ENCODE results near the gene ATRX.
"Not testable (repeated sequence)": the region's sequence is repeated elsewhere in the genome, so short reads cannot be mapped to it uniquely, and the experiment has no call there.

The ATRX gene

DNA sequence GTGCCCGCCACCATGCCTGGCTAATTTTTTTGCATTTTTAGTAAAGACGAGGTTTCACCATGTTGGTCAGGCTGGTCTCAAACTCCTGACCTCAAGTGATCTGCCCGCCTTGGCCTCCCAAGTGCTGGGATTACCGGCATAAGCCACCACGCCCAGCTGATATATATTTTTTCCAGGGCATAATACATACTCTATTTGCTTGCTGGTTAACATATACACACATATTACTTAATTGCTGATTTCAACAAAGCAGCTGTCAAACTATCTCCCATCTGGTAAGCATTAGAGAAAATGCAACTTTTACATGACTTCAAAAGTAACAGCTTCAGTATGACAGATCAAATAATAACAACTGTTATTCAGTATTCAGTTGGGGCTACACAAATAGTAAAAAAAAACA is 164.6 kb downstream of the ATRX start:
- DNase-seq = not testable (repeated sequence)

DNA sequence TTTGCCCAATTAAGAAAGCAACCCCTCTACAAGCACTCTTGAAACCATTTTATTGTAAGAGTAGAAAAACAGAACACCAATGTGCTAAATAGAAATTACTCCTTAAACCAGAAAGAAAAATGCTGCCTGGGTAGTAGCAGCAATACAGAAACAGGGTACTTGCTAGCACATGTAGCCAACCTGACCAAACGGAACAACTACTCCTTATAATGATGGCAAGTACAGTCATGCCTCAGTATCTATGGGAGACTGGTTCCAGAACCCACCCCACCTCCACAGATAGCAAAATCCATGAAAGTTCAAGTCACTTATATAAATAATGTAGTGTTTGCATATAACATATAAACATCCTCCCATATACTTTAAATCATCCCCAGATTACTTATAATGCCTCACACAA is 168.8 kb downstream of the ATRX start:
- DNase-seq = no peak

DNA sequence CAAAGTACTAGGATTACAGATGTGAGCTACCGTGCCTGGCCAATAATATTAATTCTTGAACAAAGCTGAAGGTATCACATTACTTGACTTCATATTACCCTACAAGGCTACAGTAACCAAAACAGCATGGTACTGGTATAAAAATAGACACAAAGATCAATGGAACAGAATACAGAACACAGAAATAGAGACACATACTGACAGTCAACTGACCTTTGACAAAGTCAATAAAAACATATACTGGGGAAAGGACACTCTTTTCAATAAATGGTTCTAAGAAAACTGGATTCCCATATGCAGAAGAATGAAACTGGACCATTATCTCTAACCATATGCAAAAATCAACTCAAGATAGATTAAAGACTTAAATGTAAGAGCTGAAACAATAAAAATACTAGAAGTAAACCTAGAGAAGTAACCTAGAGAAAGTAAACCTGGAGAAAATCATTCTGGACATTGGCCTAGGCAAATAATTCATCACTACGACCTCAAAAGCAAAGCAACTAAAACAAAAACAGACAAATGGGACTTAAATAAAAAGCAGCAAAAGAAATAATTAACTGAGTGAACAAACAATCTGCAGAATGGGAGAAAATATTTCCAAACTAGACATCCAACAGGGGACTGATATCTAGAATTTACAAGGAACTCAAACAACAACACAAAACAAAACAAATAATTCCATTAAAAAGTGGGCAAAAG is 182.2 kb downstream of the ATRX start:
- no peak for DNase-seq

DNA sequence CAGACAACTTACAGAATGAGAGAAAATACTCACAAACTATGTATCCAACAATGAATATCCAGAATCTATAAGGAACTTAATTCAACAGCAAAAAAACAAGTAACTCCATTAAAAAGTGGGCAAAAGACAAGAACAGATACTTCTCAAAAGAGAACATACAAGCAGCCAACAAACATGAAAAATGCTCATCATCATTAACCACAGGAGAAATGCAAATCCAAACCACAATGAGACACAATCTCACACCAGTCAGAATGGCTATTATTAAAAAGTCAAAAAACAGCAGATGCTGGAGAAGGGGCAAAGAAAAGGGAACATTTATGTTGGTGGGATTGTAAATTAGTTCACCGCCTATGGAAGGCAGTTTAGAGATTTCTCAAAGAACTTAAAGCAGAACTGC is 188.5 kb downstream of the ATRX start:
- DNase-seq = no peak

DNA sequence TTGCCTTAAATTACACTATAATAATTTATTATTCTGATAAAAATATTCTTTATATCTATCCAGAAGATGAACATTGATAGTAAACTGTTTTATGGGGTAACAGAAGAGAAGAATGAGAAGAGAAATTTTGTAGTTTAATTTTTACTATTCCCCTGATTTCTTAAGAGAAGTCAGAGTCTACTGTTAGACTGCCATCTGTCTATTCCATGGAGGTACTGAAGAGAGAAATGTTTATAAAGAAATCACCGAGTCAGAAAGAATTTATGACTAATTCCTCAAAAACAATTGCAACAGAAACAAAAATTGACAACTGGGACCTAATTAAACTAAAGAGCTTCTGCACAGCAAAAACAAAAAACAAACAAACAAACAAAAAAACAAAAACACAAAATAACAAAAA is 188.9 kb downstream of the ATRX start:
- no peak for DNase-seq

DNA sequence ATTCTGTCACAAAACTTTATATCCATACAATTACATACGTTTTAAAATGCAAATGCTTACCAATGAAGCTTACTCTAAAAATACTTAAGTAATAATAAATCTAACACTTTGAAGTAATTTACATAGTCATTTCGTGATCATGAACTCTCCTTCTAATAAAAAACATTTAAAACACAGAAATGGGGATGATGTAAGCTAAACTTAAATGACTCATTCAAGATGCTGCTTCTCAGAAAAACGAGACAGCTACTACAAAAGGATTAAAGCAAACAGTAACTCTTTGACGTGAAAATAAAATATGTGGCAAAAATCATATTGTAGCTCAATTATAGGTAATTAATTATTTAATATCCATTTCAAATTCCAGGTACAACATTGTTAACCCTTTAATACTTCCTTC is 190.2 kb downstream of the ATRX start:
- DNase-seq = no peak

DNA sequence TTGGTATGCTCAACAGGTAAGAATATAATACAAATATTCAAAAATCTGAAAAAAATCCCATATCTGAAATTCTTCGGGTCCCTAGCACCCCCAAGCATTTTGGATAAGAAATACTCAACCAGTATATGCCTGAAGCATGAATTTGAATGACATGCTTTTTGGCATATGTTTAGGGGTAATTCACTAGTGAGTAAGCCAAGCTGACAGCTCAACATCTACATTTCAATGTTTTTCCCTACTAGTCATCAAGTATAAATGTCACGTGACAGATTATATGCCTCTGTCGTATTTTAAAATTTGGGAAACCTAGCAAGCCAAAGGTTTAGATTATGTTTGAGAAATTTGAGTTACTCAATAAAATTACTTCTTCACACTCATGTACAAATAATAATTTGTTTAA is 213.7 kb downstream of the ATRX start:
- DNase-seq = no peak

DNA sequence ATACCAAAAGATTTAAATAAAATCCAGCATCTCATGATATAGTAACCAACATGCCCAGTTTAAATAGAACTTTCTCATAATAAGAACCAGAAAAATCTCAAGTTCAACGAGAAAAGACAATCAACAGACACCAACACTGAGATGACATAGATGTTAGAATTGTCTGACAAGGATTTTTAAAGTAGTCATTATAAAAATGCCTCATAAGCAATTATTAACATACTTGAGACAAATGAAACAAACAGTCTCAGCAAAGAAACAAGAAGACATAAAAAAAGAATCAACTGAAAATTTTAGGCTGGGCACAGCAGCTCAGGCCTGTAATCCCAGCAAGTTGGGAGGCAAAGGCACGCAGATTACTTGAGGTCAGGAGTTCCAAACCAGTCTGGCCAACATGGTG is 220.7 kb downstream of the ATRX start:
- no peak for DNase-seq

DNA sequence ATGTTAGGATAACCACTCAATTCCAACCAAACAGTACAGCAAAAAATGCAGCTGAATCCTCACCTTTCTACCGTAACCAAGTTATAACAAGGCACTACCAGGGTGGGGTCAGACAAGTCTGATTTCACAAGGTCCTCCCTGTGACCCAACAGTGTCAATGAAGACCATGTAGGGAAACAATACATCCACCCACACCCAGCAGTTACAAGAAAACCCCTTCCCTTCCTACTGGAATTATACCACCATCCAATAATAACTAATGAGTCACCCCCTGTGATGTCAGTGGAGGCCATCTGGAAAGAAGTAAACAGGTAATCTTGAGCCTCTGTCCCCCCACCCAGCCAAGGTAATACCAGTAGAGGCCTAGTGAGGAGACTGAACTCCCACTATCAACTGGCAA is 221.2 kb downstream of the ATRX start:
- DNase-seq = no peak

DNA sequence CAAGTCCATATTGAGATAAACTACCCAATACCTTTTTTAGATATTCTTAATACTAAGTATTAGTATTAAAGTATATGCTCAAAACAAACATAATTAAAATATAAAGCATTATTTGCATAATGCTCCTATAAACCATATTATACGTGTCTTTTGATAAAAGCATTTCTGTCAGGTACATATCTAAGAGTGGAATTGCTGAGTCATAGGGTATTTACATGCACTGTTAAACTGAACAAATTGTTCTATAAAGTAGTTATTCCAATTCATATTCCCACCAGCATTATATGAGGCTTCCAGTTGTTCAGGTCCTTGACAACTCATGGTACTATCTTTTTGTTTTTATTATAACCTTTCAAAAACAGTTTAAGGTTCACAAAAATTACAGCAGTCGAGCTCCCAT is 224.6 kb downstream of the ATRX start:
- no peak for DNase-seq

DNA sequence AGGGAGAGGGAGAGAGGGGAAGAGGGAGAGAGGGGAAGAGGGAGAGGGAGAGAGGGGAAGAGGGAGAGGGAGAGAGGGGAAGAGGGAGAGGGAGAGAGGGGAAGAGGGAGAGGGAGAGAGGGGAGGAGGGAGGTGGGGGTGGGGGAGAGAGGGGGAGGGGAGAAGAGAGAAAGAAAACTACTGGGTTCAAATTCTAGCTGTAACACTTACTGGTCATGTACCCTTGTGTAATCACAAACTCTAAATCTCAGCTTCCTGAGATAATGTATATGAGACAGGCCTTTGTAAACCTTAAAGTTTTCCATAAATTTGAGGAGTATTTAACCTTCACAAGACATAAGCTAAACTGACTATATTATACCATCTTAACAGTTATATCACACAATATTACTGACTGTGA is 229.7 kb downstream of the ATRX start:
- no peak for DNase-seq

DNA sequence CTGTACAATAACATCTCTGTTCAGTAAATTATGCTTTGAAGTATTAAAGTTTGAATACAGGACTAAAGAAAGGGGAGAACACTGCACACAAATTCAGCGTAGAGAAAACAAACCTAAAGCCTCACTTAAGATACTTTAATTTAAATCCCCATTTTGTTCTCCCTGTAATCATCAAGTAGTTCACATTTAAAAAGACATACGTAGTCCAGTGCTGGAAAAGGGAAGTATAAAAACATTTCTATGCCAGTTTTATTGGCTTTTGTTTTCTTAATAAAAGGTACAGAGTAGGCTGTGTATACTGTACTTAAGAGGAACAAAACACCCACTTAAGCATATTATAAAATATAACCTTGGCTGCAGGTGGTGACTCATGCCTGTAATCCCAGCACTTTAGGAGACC is 237.3 kb downstream of the ATRX start:
- no peak for DNase-seq

DNA sequence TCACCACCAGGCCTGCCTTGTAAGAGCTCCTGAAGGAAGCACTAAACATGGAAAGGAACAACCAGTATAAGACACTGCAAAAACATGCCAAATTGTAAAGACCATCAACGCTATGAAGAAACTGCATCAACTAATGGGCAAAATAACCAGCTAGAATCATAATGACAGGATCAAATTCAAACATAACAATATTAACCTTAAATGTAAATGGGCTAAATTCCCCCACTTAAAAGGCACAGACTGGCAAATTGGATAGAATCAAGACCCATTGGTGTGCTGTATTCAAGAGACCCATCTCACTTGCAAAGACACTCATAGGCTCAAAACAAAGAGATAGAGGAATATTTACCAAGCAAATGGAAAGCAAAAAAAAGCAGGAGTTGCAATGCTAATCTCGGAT is 246.2 kb downstream of the ATRX start:
- DNase-seq = not testable (repeated sequence)

DNA sequence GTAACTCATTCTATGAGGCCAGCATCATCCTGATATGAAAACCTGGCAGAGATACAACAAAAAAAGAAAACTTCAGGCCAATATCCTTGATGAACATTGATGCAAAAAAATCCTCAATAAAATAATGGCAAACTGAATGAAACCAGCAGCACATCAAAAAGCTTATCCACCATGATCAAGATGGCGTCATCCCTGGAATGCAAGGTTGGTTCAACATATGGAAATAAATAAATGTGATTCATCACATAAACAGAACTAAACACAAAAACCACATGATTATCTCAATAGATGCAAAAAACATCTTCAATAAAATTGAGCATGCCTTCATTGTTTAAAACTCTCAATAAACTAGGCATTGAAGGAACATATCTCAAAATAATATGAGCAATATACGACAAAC is 254.8 kb downstream of the ATRX start:
- not testable (repeated sequence) for DNase-seq

DNA sequence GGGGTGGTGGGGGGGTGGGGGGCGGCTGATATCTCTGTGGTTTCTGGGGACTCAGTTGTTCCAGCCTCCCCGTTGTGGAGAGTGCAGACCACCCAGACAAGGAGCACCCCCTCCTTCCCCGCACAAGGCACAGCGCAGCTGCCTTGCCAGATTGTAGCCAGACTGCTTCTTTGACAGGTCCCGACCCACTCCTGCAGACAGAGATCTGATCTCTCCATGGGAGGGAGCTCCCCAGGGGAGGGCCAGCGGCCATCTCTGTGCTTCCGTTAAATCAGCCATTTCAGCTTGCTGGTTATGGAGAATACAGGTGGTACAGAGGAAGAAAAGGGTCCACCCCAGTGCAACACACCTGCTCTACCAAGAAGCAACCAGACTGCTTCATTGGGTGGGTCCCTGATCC is 258.0 kb downstream of the ATRX start:
- DNase-seq = no peak

DNA sequence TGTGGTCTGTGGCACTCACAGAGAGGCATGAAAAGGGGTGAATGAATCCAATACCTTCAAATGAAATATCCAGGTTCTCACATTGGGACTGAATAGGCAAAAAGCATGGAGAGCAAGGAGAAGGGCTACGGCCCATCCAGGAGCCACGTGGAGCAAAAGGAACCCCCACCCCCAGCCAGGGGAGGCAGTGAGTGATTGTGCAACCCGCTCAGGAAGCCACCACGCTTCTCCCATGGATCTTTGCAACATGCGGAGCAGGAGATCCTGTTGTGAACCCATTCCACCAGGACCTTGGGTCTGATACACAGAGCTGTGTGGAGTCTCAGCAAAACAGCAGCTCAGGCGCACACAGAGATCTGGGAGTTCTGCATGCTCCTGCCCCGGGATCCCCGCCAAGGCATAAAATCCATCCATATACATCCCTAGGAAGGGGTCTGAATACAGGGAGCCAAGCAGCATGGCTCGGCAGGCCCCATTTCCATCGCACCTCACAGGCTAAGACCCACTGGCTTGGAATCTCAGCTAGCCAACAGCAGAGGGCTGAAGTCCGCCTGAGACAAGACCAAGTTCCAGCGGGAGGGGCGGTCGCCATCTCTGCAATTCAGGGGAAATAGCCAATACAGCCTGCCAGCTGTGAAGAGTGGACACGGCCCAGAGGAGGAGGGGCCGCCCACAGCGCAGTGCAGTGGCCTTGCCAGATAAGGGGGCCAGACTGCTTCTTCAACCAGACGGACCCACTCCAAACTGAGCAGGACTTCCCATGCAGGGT is 258.6 kb downstream of the ATRX start:
- DNase-seq = no peak

DNA sequence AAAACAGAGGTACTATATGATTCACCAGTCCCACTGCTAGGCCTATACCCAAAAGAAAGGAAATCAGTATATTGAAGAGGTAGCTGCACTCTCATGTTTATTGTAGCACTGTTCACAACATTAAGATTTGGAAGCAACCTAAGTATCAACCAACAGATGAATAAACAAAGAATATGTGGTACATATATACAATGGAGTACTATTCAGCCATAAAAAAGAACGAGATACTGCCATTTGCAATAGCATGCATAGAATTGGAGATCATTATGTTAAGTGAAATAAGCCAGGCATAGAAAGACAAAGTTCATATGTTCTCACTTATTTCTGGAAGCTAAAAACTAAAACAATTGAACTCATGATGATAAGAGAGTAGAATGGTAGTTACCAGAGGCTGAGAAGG is 266.3 kb downstream of the ATRX start:
- DNase-seq = no peak

DNA sequence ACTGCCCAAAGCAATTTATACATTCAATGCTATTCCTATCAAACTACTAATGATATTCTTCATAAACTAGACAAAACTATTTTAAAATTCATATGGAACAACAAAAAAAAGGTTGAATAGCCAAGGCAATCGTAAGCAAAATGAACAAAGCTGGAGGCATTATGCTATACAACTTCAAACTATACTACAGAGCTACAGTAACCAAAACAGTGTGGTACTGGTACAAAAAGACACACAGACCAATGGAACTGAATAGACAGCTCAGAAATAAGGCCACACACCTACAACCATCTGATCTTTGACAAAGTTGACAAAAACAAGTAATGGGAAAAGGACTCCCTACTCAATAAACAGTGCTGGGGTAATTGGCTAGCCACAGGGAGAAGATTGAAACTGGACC is 271.8 kb downstream of the ATRX start:
- no peak for DNase-seq

DNA sequence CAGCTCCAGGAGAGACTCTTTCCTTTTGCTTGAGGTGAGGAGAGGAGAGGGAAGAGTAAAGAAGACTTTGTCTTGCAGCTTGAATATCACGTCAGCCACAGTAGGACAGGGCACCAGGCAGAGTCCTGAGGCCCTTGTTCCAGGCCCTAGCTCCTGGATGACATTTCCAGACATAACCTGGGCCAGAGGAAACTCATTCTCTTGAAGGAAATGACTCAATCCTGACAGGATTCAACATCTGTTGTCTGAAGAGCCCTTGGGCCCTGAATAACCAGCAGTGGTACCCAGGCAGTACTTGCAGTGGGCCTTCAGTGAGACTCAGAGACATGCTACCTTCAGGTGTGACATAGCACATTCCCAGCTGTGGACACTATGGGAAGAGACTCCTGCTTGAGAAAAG is 276.0 kb downstream of the ATRX start:
- no peak for DNase-seq

DNA sequence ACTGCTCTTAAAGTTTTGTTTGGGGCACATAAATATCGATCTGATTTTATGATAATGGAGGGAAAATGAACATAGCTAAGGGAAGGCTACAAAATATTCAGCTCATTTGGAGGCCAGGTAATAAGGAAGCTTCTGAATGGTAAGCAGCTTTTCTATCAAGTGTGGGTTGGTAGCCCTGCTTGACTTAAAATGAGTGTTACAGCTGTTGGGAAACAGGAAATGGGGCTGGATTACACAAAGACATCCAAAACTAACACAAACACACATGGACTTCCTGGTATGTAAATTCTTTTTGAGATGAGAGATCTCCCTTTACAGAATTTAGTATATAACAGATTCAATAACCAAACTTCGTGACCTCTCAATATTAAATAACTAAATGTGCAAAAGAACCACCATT is 280.8 kb downstream of the ATRX start:
- no peak for DNase-seq

DNA sequence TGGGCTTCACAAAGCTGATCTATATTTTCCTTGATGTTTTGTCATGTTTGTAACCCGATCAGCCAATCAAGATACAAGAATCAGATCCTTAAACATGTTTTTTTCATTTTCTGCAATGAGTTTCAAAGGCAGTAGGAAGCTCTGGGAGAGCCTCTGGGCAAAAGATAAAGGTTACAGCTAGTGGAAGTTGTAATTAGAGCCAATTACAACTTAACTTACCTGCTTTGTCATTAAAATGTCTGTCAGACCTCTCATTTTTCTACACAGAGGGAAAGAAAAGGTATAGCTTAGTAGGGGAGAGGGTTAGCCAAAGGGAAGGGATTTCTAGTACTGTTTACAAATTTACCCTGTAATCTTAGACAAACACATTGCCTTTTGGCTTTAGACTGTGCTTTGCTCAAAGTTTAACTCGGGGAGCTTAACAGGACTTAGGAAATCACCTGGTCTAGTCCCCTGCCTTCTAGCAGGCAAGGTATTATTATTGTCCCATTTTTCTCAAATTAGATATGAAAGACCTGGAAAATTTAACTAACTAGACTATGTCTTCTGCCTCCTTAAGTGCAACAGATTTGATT is 283.0 kb downstream of the ATRX start:
- no peak for DNase-seq

DNA sequence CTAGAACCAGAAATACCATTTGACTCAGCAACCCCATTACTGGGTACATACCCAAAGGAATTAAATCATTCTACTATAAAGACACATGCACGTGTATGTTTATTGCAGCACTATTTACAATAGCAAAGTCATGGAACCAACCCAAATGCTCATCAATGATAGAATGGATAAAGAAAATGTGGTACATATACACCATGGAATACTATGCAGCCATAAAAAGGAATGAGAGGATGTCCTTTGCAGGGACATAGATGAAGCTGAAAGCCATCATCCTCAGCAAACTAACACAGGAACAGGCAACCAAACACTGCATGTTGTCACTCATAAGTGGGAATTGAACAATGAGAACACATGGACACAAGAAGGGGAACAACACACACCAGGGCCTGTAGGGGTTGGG is 285.9 kb downstream of the ATRX start:
- DNase-seq = not testable (repeated sequence)

DNA sequence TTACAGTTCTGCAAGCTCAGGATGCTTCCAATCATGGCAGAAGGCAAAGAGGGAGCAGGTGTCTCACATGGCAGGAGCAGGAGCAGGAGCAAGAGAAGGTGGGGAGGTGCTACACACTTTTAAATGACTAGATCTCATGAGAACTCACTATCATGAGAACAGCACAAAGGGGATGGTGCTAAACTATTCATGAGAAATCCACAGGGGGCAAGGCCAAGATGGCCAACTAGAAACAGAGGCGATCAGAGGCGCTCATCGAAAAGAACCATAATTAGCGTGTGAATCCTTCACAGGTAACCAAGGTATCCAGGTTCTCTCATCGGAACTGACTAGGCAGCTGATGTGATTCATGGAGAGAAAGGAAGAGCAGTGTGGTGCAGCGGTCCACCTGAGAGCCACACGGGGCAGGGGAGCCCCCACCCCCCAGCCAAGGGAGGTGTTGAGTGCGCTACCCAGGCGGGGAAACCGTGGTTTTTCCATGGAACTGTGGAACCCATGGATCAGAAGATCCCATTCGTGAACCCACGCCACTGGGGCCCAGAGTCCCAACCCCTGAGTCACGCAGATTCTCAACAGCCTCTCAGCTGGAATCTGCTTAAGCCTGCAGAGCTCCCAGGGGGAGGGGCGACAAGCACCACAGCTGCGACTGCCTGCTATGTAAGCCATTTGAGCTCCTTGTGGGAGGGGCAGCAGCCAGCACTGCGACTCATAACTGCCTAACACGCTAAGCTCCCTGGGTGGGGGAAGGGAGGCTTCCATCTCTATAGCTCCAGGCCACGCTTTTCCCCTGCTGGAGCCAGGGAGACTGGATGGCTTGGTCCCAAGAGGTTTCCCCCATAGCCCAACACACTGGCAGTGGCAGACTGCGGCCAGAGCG is 292.1 kb downstream of the ATRX start:
- DNase-seq = no peak
